Smooth muscle cell of the brain vasculature (primary cell): ENCODE measurements around the gene MED15.
"Not testable (repeated sequence)": the region's sequence is repeated elsewhere in the genome, so short reads cannot be mapped to it uniquely, and the experiment has no call there.

Experiments used
- DNase-seq: peaks from one replicate; pipeline ENCODE4 v3.0.0-alpha.2; 2012; ENCODE audit warnings: low read depth, low spot score

Gene MED15

DNA sequence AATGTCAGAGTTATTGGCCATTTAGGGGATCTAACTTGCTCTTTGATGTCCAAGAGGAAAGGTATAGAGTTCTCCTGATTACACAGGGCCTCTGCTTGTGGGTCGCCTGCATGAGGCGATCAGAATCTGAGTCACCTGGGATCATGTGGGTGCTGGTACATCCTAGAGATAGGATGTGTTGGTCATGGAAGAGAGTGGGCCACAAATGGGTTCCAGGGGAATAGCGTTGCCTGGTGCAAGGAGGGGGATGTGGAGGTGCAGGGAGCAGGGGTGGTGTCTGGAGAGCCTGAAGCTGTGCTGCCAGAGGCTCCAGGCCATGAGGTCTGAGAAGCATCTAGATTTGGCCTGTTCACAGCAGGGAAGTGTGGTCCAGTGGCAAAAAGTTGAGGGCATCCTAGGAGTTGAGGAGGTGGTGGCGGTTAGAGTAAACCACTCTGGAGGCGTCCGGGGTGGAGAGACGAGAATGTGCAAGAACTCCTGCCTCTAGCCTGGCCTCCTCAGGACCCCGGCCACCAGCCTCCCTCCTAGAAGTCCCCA is 92.8 kb downstream of the MED15 start:
- DNase-seq: no peak

DNA sequence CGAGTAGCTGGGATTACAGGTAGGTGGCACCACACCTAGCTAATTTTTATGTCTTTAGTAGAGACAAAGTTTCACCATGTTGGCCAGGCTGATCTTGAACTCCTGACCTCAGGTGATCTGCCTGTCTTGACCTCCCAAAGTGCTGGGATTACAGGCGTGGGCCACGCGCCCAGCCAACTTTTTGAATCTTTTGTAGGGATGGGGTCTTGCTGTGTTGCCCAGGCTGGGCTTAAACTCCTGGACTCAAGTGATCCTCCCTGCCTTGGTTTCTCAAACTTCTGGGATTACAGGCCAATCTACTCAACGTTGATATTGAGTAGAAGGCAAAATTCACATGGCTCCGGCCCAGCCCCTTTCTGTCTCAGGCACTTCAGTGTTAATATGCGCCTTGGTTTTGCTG is 93.9 kb downstream of the MED15 start:
- no peak for DNase-seq

DNA sequence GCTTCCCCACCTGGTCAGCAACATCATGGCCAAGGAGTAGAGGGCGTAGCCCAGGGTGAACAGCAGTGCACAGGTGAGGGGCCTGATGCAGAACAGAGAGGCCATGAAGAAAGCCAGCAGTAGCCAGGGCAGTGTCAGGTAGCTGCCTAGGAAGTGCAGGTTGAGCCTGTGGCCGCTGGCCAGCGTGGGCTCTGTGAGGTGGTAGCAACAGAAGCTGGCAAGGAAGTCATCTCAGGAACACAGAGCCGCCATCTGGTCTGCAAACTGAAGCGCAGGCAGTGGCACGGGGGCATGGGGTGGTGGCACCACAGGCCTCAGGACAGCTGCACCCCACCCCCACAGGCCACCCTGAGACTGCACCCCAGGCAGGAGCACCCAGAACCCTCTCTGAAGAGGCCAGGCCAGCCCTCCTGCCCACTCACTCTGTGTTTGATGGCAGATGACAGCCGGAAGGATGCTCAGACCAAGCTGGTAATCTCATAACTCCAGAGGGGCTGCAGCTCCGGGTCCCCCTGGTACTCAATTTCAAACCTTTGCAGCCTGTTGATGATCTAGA is 95.3 kb downstream of the MED15 start:
- DNase-seq: no peak

DNA sequence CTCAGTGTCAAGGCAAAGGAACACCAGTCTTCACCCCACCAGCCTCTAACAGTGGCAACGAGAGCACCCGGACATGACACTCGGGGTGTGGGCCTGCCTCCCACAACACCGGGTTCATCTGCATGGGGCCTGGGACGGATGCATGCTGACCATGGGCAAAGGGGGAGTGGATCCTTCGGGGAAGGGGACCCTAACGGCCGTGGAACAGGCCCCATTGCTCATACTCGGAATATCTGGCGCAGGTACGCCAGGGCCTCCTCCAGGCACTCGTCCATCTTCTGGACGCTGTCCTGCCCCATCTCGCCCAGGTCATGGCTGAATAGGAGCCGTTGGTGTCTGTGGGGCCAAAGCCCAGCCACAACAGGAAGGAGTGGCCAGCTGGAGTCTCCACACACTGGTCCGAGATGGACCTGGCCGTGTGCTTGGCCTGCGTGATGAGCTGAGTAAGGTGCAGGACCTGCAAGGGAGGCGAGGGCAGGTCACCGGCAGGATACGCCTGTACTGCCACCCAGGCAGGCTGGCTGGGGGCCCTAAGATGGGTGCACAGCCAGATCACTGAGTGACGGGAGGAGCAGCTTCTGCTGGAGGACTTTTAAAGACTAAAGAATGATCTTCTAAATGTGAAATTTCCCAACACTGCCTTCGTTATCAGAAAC is 96.8 kb downstream of the MED15 start:
- DNase-seq: no peak

DNA sequence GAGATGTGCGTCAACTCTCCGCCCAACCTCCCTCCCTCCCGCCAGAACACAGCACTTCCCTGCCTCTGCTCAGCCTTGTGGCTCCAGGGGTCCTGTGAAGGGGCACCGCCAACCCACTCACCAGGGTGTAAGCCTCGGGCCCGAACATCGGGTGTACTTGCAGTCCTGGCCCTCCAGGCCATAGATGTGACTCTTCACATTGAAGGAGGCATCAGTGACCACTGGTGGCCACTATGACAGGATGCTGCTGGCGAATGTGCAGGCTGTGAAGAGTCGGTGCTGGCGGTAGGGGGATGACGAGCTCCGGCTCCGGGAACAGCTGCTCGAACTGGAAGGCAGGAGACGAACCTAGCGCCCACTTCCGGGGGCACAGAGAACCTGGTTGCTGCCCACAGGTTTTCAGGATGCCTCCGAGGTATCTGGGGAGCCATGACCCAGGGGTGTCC is 97.4 kb downstream of the MED15 start:
- DNase-seq: no peak

DNA sequence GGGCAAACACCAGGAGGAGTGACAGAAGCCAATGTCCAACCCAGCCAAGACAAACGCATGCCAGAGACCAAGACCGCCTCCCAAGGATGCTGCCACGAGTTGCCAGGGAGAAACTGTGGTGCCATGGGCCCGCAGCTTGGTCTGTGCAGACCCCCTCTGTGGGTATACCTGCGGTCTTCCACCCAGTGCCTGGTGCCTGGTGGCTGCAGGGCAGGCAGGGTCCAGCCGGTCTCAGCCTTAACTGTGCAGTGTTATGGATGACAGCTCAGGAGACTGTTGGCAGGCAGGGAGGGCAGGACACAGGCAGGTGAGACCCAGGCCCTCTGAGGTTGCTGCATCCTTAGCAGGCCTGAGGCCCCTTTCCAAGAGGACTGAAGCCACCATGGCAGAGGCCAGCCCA is 97.9 kb downstream of the MED15 start:
- no peak for DNase-seq

GRCh38 chr22:20606041-20606783 is 98.8 kb downstream of the MED15 start:
- DNase-seq: no peak

DNA sequence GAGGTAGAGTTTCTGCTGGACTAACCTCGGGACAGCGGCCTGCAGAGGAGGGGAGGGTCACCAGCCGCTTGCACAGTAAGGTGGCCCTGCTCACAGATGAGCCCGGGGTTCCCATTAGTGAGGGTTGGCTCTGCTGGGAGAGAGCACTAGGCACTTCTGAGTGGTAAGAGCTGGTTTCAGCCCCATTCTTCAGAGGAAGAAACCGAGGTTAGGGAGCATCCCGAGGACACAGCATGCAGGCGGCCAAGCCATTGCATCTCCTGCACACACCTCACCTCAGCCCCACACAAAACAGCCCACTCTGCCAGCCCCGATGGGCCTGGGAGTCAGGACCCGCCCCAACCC is 99.3 kb downstream of the MED15 start:
- no peak for DNase-seq

- DNase-seq: no peak
These were observed 99.9 kb downstream of the MED15 start for GRCh38 chr22:20607157-20607907.

GRCh38 chr22:20610243-20610686 is 102.9 kb downstream of the MED15 start:
- DNase-seq: no peak

DNA sequence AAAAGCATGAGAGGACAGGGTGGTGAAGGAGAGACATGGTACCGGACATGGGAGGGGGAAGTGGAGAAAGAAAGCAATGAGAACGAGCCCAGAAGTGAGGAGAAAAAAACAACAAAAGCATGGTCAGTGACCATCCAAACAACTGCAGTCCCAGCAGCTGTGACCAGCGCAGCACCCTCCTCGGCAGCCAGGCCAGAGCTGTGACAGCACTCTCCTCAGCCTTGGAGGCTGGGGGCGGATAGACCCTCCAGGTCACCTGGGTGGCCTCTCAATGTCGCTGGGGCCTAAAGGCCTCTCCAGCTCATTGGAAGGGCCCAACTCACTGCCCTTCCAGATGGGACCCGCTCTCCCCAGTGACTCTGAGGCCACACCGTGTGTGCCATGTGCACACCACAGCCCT is 103.3 kb downstream of the MED15 start:
- DNase-seq: no peak

DNA sequence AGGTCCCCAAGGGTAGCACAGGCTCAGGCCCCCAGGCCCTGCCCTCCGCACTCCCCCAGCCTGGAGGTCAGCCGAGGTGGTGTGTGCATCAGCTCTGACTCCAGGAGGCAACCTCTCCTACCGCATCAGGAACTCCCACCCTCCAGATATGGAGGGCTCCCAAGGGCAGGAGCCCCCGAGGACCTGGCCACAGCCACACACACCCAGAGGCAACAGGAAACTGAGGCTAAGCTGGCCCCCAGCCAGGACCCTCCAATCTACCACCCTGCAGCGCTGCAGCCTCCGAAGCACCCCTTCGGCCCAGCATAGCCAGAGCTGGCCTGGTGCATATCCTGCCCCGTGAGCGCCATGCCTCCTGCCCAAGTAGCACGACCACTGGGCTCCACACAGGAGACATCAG is 104.0 kb downstream of the MED15 start:
- DNase-seq: no peak

GRCh38 chr22:20613301-20613700 is 105.9 kb downstream of the MED15 start:
- no peak for DNase-seq

- no peak for DNase-seq
These were observed 107.6 kb downstream of the MED15 start for GRCh38 chr22:20615021-20615420.

GRCh38 chr22:20615533-20616450 is 108.4 kb downstream of the MED15 start:
- no peak for DNase-seq

- DNase-seq: peak; percentile 81
These were observed 109.1 kb downstream of the MED15 start for GRCh38 chr22:20616451-20617043.

GRCh38 chr22:20618488-20618887 is 111.1 kb downstream of the MED15 start:
- DNase-seq: no peak

DNA sequence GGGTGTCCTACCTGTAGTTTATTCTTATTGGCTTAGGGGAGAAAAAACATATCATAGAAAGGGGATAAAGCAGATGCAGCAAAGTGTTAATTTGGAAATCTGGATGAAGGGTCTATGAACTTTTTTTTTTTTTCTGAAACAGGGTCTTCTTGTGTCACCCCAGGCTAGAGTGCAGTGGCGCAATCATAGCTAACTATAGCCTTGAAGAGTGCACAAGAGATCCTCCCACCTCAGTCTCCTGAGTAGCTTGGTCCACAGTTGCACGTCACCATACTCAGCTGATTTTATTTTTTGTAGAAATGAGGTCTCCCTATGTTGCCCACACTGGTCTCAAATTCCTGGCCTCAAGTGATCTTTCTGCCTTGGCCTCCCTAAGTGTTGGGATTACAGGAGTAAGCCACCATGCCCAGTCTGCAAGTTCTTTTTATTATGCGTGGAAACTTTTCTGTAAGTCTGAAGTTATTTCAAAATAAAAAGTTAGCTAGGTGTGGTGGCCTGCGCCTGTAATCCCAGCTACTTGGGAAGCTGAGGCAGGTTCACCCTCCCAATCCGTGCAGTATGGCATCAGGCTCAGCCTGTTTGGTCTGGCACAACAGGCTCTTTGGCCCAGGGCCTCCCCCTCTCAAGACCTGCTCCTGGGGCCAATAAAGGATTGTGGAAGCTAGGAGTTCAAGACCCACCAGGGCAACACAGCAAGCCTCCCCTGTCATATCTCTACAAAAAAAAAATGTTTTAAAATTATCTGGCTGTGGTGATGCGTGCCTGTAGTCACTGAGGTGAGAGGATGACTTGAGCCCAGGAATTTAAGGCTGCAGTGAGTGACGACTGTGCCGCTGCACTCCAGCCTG is 111.9 kb downstream of the MED15 start:
- no peak for DNase-seq

DNA sequence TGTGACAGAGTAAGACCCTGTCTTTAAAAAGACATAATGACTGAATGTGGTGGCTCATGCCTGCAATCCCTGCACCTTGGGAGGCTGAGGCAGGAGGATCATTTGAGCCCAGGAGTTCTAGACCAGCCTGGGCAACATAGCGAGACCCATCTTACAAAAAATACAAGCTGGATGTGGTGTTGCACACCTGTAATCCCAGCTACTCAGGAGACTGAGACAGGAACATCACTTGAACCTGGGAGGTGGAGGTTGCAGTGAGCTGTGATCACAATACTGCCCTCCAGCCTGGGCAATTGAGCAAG is 112.4 kb downstream of the MED15 start:
- DNase-seq: not testable (repeated sequence)

DNA sequence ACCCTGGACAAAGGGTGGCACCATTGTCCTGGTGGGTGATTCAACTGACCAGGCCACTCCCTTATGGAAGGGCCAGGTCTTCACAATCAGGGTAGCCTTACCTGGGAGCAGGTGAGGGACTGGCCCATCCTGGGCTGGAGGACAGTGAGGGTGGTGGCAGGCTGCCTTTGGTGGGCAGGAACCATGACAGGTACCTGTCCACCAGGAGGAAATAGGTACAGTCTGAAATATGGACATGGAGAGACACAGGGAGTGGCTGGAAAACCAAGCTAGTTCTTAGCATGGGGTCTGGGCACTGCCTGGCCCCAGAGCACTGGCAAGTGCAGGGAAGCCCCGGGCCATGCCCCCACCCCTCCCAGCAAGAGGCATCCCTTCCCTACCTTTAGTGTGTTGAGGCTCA is 113.8 kb downstream of the MED15 start:
- no peak for DNase-seq
